Bone marrow (tissue), 2 donors: ENCODE data around the gene SLC44A3.

Experiments
- DNase-seq, 2 donors: peaks; one replicate each; lab custom pipeline; 2025; lab: John Stamatoyannopoulos, UW

The SLC44A3 gene

GRCh38 chr1:94819945-94820746 lies at the start of gene SLC44A3:
Gene SLC44A3, plus strand, starts transcription at chr1:94820357. Its CDS starts 95 bp downstream, at chr1:94820452.
- no peak for DNase-seq

DNA sequence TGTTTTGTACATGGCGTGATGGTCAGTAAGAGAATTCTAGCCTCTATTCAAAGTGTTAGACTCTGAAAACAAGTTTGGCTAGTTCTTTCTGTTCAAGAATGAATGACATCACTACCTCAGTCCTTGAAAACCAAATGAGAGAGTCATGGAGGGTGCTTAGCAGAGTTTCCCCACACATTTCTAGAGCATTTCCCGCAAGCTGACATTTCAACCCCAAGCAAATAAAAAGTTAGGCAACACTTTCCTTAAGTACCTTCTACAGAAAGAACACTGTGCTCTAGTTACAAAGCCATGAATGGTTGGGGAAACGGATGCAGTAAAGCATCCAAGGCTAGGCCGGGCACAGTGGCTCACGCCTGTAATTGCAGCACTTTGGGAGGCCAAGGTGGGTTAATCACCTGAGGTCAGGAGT lies 47.9 kb upstream of the SLC44A3 start:
- DNase-seq, result no peak

DNA sequence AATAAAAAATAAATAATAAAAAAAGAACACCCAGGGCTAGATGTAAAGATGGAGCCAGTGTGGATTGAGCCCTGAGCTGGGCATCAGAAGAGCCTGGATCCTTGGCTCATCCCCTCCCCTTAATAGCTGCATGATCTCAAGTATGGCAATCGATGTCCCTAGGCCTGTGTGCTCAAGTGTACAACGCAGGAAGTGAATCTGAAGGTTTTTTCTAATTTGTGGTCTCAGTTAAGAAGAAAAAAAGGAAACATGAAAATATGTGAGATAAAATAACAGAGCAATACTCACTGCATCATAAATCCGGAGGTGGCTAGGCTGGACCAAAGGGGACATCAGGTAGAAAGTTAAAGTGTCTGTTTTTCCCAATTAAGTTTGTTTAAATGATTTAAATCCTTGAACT lies 47.3 kb upstream of the SLC44A3 start:
- DNase-seq, result no peak

DNA sequence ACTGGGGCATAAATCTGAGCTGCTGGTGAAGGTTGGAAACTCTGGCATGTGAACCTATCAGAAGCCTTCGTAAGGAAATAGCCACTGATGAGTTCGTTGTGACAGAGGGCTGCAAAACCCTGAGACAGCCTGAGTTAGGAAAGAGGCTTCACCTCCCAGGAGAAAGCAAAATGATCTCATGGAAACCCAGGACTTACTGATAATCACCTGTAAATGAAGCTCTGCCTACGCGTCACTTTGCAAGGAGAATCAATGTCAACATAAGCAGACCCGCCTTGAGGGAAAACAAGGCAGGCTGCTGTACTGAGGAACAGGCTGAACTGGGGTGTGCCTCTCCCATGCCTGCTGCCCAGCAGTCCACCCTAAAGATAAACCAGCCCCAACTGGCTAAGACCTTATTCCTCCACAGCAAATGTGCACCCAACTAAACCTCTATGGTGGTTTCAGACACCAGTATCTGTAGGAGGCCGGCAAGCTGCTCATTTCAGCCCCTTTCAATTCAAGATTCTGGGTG lies 46.8 kb upstream of the SLC44A3 start:
- DNase-seq, result no peak

DNA sequence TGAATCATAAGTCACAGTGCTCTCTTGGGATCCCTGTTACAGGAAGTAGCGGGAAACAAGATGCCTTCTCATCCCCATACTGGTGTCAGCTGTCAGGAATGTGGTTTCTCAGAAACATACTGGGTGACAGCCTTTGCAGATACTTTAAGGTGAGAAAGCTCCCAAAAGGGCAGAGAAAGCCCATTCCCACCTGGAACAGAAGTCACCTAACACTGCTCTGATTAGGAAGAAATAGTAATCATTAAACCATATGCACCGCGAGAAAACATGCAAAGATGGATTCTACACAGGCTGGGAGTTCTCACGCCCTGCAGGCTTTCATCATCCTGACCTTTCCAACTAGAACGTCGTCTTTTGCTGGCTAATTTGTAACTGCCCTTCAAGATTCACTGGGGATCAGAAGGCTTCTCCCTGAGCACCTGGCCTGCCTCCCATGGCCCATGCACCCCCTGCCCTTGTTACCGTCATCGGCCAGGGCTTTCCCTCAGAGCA lies 46.2 kb upstream of the SLC44A3 start:
- DNase-seq, result no peak

GRCh38 chr1:94776474-94776873 lies 43.7 kb upstream of the SLC44A3 start:
- no peak for DNase-seq

DNA sequence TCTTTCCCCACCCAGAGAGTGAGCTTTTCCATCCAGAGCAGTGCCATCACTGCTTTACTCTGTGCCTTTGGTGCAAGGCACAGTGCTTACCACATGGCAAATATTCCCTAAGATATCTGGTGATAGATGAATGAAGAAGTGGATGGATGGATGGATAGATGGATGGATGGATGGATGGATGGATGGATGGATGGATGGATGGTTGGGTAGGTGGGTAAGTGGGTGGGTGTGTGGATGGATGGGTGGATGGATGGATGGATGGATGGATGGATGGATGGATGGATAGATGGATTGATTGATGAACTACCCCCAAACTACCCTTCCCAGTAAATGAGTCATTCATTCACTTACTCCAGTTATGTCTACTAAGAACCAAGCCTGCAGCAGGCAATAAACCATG lies 42.9 kb upstream of the SLC44A3 start:
- no peak for DNase-seq

GRCh38 chr1:94778808-94779207 lies 41.3 kb upstream of the SLC44A3 start:
- DNase-seq, result no peak

GRCh38 chr1:94783342-94784189 lies 36.6 kb upstream of the SLC44A3 start:
- DNase-seq, result no peak

DNA sequence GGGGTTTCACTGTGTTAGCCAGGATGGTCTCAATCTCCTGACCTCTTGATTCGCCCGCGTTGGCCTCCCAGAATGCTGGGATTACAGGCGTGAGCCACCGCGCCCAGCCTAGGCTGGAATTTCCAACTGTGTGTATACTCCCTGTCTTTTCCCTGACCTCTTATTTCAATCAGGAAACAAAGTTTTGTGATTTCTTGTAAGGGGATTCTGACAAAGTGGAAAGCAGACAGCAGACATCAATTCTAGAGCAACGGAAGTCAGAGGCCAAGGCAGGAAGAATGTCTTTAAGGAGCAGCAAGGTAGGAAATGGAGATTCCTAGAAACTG lies 36.0 kb upstream of the SLC44A3 start:
- no peak for DNase-seq

GRCh38 chr1:94787691-94788090 lies 32.5 kb upstream of the SLC44A3 start:
- no peak for DNase-seq

- DNase-seq, result no peak
Observed at GRCh38 chr1:94790246-94790645, 29.9 kb upstream of the SLC44A3 start.

GRCh38 chr1:94790670-94791069 lies 29.5 kb upstream of the SLC44A3 start:
- no peak for DNase-seq

GRCh38 chr1:94792473-94793295 lies 27.5 kb upstream of the SLC44A3 start:
- peak in 1 of 2 donors; percentile 37 for DNase-seq

DNA sequence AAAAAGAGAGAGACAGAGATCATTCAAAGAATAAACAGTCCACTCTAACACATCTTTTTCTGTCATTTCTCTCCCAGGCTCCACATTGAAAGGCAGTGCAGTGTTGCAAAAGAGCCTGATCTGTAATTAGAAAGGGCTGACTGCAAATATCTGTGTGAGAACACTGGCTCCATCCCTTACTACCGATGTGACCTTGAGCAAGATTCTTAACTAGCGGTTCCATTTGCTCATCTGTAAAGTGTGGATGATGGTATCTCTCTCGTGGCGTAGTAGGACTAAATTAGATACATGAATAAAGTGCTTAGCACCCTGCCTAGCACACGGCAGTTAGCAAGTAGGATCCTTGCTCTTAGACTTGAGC lies 26.9 kb upstream of the SLC44A3 start:
- DNase-seq, result no peak

- no peak for DNase-seq
Observed at GRCh38 chr1:94795434-94795833, 24.7 kb upstream of the SLC44A3 start.

DNA sequence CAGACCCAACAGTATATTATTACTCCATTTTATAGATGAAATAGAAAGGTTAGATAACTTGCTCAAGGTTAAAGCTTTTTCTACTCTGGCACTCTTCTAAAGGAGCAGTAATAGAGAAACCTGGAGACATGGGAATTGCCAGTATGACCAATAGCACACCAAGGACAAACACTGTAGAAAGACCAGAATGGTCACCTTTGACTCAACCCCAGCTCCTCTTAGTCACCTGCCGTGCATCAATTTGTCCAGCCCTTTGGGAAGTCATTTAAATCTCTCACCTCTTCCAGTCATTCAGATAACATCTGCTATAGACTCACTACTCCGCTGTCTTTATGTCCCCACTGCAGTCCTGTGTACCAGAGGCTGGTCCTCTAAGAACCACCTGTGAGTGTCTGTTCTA lies 23.9 kb upstream of the SLC44A3 start:
- DNase-seq, result no peak

DNA sequence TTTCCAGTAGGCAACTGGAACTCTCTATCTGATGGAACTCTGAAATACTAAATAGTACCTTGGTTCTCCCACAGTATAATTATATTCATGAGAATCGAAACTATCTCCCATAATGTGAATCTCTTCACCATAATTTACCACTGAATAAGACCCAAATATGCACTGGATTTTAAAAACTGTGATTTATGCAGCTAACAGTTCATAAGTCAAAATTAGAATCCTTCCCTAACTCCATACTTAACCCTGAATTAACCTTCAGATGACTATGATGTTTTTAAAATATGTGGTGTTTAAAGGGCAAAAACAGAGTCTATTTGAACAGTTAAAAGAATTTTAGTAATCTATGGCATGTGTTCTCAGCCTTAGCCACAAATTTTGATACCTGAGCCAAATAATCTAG lies 22.9 kb upstream of the SLC44A3 start:
- no peak for DNase-seq

DNA sequence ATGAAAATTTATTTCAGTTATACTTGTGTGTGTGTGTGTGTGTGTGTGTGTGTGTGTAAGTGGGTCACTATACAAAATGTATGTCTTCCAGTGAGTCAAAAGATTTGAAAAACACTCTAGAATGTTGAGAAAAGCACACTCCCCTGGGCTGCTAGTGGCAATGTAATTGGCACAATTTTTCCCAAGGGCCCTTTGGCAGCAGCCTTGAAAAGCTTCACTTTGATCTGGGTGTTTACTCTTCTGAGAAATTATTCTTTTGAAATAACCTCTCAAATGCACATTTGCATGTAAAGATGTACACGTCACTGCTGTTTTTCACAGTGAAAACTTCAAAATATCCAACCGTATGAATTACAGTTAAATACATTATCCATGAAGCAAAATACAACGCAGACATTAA lies 22.1 kb upstream of the SLC44A3 start:
- DNase-seq, result no peak

- no peak for DNase-seq
Observed at GRCh38 chr1:94798462-94798861, 21.7 kb upstream of the SLC44A3 start.

GRCh38 chr1:94799206-94799605 lies 21.0 kb upstream of the SLC44A3 start:
- no peak for DNase-seq

GRCh38 chr1:94801919-94802546 lies 18.1 kb upstream of the SLC44A3 start:
- DNase-seq, result peak in 1 of 2 donors; percentile 75
